ENCODE data around the gene CNIH4.

CNIH4 gene

GRCh38 chr1:224331824-224332223 lies 24.9 kb upstream of the CNIH4 start:
- Histone ChIP-seq H4K20me1 (ENCODE audit: control insufficient read depth, insufficient read depth, low read depth, low read length) (no peaks in the 10 kb centered on the region), H3F3A (ENCODE audit: control insufficient read depth, insufficient read depth) (no peaks in the 10 kb centered on the region), H3K4me1 (ENCODE audit: control insufficient read depth, low read length) (peaks cover 41% of the 10 kb centered on the region), H3K4me3 (ENCODE audit: low read length) (no peak overlapping the region), H3K9me2 (replicated peaks; ENCODE audit: control insufficient read depth, low read length) (no peaks in the 10 kb centered on the region), H3K9me3 (ENCODE audit: control insufficient read depth, insufficient read depth, low read length) (no peaks in the 10 kb centered on the region), H3K4me2 (ENCODE audit: low read length) (no peak overlapping the region), H3K36me3 (ENCODE audit: control insufficient read depth, low read length) (peaks cover 11% of the 10 kb centered on the region), H3K79me2 (ENCODE audit: control insufficient read depth, low read length) (peaks cover 37% of the 10 kb centered on the region), H3K27ac (ENCODE audit: low read depth, low read length) (no peak overlapping the region), H3K27me3 (ENCODE audit: control insufficient read depth, low read length) (no peaks in the 10 kb centered on the region)
- no peak for TF ChIP-seq CTCF (IDR thresholded peaks at IDR 0.05; ENCODE audit: low read depth, low read length, poor library complexity, severe bottlenecking)
- TF ChIP-seq EZH2phosphoT487 (IDR thresholded peaks at IDR 0.05; ENCODE audit: borderline replicate concordance, low read length) = no peak

GRCh38 chr1:224333309-224333926 lies 23.3 kb upstream of the CNIH4 start:
- Histone ChIP-seq H3K9me2 (replicated peaks; ENCODE audit: control insufficient read depth, low read length) (no peaks in the 10 kb centered on the region), H3K9me3 (ENCODE audit: control insufficient read depth, insufficient read depth, low read length) (no peaks in the 10 kb centered on the region), H3K36me3 (ENCODE audit: control insufficient read depth, low read length) (peaks cover 4% of the 10 kb centered on the region), H4K20me1 (ENCODE audit: control insufficient read depth, insufficient read depth, low read depth, low read length) (no peaks in the 10 kb centered on the region), H3K4me3 (ENCODE audit: low read length) (peak overlapping the region; percentile 42; the same call in 1 of the 2 replicates), H3K4me1 (ENCODE audit: control insufficient read depth, low read length) (peaks cover 33% of the 10 kb centered on the region), H3K4me2 (ENCODE audit: low read length) (peak overlapping the region; percentile 62), H3F3A (ENCODE audit: control insufficient read depth, insufficient read depth) (no peaks in the 10 kb centered on the region), H3K79me2 (ENCODE audit: control insufficient read depth, low read length) (peaks cover 22% of the 10 kb centered on the region), H3K27ac (ENCODE audit: low read depth, low read length) (peak overlapping the region; percentile 53), H3K27me3 (ENCODE audit: control insufficient read depth, low read length) (no peaks in the 10 kb centered on the region)
- TF ChIP-seq CTCF (IDR thresholded peaks at IDR 0.05; ENCODE audit: low read depth, low read length, poor library complexity, severe bottlenecking) (peak; percentile 82), EZH2phosphoT487 (IDR thresholded peaks at IDR 0.05; ENCODE audit: borderline replicate concordance, low read length) (no peak)

GRCh38 chr1:224333939-224334786 lies 22.5 kb upstream of the CNIH4 start:
- Histone ChIP-seq H3K79me2 (ENCODE audit: control insufficient read depth, low read length) (peaks cover 14% of the 10 kb centered on the region), H3K9me2 (replicated peaks; ENCODE audit: control insufficient read depth, low read length) (no peaks in the 10 kb centered on the region), H3K36me3 (ENCODE audit: control insufficient read depth, low read length) (peaks cover 4% of the 10 kb centered on the region), H3K4me1 (ENCODE audit: control insufficient read depth, low read length) (peaks cover 29% of the 10 kb centered on the region), H3K27me3 (ENCODE audit: control insufficient read depth, low read length) (peaks cover under 1% of the 10 kb centered on the region), H3K4me3 (ENCODE audit: low read length) (peak overlapping the region; percentile 42), H3K27ac (ENCODE audit: low read depth, low read length) (peak overlapping the region; percentile 53), H3F3A (ENCODE audit: control insufficient read depth, insufficient read depth) (no peaks in the 10 kb centered on the region), H3K4me2 (ENCODE audit: low read length) (peak overlapping the region; percentile 62), H3K9me3 (ENCODE audit: control insufficient read depth, insufficient read depth, low read length) (no peaks in the 10 kb centered on the region), H4K20me1 (ENCODE audit: control insufficient read depth, insufficient read depth, low read depth, low read length) (no peaks in the 10 kb centered on the region)
- TF ChIP-seq CTCF (IDR thresholded peaks at IDR 0.05; ENCODE audit: low read depth, low read length, poor library complexity, severe bottlenecking) (no peak), EZH2phosphoT487 (IDR thresholded peaks at IDR 0.05; ENCODE audit: borderline replicate concordance, low read length) (no peak)
